Activated B cell treated with CpG ODN at 0.5 μM for 24 hours (primary cell): ENCODE data around the gene CAMSAP3. TPM values are rescaled to one million over a fixed set of nuclear protein-coding genes. Genes with fewer than 3 reads are reported as not detected.

Experiments
- ATAC-seq: fragments of 200-7000 bp; cut with Tn5 transposase; one replicate; pipeline ENCODE4 v1.10.0; 2021; ENCODE audit warnings: low read depth, mild to moderate bottlenecking, moderate library complexity
- CTCF ChIA-PET: fragments of 350-600 bp; sonication (Branson Sonifier 250); formaldehyde crosslinking; loops from one replicate; lab custom pipeline; 2021; ENCODE audit warnings: antibody characterized with exemption; lab: Charles Lee
- POLR2A ChIA-PET: fragments of 350-600 bp; sonication (Branson Sonifier 250); formaldehyde crosslinking; loops from one replicate; lab custom pipeline; 2021; ENCODE audit warnings: antibody characterized with exemption; lab: Charles Lee
- DNase-seq: peaks from one replicate; pipeline ENCODE4 v3.0.0; 2022
- H3K27ac Mint-ChIP-seq: one replicate; pipeline ENCODE4 v1.8.0; 2020; ENCODE audit warnings: mixed read lengths
- H3K27me3 Mint-ChIP-seq: one replicate; pipeline ENCODE4 v1.8.0; 2021; ENCODE audit warnings: mixed read lengths
- H3K36me3 Mint-ChIP-seq: one replicate; pipeline ENCODE4 v1.8.0; 2021; ENCODE audit warnings: low read depth, mixed read lengths
- H3K4me1 Mint-ChIP-seq: one replicate; pipeline ENCODE4 v1.8.0; 2021; ENCODE audit warnings: mixed read lengths
- H3K4me3 Mint-ChIP-seq: one replicate; pipeline ENCODE4 v1.8.0; 2020; ENCODE audit warnings: mild to moderate bottlenecking, mixed read lengths
- H3K9me3 Mint-ChIP-seq: one replicate; pipeline ENCODE4 v1.8.0; 2020; ENCODE audit warnings: mixed read lengths
- CTCF ChIP-seq: fragments of 200-600 bp; IDR thresholded peaks from one replicate; pipeline ENCODE4 v1.8.0; 2022; ENCODE audit warnings: antibody characterized with exemption, mild to moderate bottlenecking
- intact Hi-C: fragments of 100-400 bp; cut with micrococcal nuclease; formaldehyde crosslinking; loops from one replicate; pipeline ENCODE4 v1.15.1; 2024
- total RNA-seq: library from RNA; stranded (reverse); gene quantifications from 2 replicates; pipeline ENCODE4 v1.2.3, GENCODE V29; 2022

CAMSAP3 gene
- total RNA-seq, 1 donor from 2014 or later = 0.80 TPM

DNA sequence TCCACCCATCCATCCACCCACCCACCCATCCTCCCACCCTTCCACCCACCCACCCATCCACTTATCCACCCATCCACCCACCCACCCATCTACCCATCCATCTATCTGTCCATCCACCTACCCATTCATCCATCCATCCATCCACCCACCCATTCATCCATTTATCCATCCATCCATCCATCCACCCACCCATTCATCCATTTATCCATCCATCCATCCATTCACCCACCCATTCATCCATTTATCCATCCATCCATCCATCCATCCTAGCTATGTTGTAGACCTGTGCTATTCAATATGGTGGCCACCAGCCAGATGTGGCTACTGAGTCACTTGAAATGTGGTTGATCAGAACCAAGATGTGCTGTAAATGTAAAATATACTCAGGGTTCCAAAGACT is 5.1 kb downstream of the CAMSAP3 start:
- intact Hi-C loops = no loop called here
- no peaks in the 10 kb centered on the region for H3K36me3 Mint-ChIP-seq
- no peak for TF ChIP-seq CTCF
- no peak for DNase-seq
- no peak for ATAC-seq
- no peak overlapping the region for H3K4me3 Mint-ChIP-seq
- ChIA-PET POLR2A (no interaction called here), CTCF (no interaction called here)
- H3K9me3 Mint-ChIP-seq = no peaks in the 10 kb centered on the region
- no peak overlapping the region for H3K27ac Mint-ChIP-seq
- H3K27me3 Mint-ChIP-seq = peaks cover 30% of the 10 kb centered on the region
- peaks cover 6% of the 10 kb centered on the region for H3K4me1 Mint-ChIP-seq

GRCh38 chr19:7602240-7602934 is 6.7 kb downstream of the CAMSAP3 start:
- POLR2A ChIA-PET = no interaction called here
- no peak overlapping the region for H3K4me3 Mint-ChIP-seq
- ATAC-seq = no peak

GRCh38 chr19:7602935-7603497 is 7.4 kb downstream of the CAMSAP3 start:
- ATAC-seq (no peak), DNase-seq (no peak)
- ChIA-PET POLR2A (no interaction called here), CTCF (no interaction called here)
- H3K4me3 Mint-ChIP-seq = no peak overlapping the region
- no peaks in the 10 kb centered on the region for H3K9me3 Mint-ChIP-seq
- no peaks in the 10 kb centered on the region for H3K4me1 Mint-ChIP-seq
- H3K27me3 Mint-ChIP-seq = peaks cover 21% of the 10 kb centered on the region
- no peak overlapping the region for H3K27ac Mint-ChIP-seq
- intact Hi-C loops = no loop called here
- no peaks in the 10 kb centered on the region for H3K36me3 Mint-ChIP-seq
- no peak for TF ChIP-seq CTCF

More at GRCh38 chr19:7602240-7602934, 6.7 kb downstream of the CAMSAP3 start:
- TF ChIP-seq CTCF = no peak
- H3K27me3 Mint-ChIP-seq = peaks cover 27% of the 10 kb centered on the region
- no peak for DNase-seq
- intact Hi-C loops = no loop called here
- H3K4me1 Mint-ChIP-seq = no peaks in the 10 kb centered on the region
- CTCF ChIA-PET = no interaction called here
- no peak overlapping the region for H3K27ac Mint-ChIP-seq
- H3K9me3 Mint-ChIP-seq = no peaks in the 10 kb centered on the region
- H3K36me3 Mint-ChIP-seq = no peaks in the 10 kb centered on the region

DNA sequence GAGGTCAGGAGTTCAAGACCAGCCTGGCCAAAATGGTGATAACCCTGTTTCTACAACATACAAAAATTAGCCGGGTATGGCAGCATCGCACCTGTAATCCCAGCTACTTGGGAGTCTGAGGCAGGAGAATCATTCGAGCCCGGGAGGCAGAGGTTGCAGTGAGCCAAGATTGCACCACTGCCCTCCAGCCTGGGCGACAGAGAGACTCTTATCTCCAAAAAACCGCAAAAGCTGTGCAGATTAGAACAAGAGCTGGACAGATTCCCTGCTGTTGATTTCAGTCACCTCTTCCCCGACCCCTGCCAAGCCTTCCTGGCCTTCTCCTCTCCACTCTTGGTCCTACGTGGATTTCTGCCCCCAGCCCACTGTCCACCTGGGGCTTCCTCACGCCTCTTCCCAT is 8.3 kb downstream of the CAMSAP3 start:
- no peaks in the 10 kb centered on the region for H3K36me3 Mint-ChIP-seq
- intact Hi-C loops = no loop called here
- no peak overlapping the region for H3K4me3 Mint-ChIP-seq
- TF ChIP-seq CTCF = no peak
- peaks cover 13% of the 10 kb centered on the region for H3K27me3 Mint-ChIP-seq
- no peak overlapping the region for H3K27ac Mint-ChIP-seq
- H3K9me3 Mint-ChIP-seq = no peaks in the 10 kb centered on the region
- CTCF ChIA-PET = no interaction called here
- ATAC-seq (no peak), DNase-seq (no peak)
- POLR2A ChIA-PET = interaction anchor here (0.6 kb wide), 1 partner anchor 582 kb away, joined by 8 read pairs; no protein-coding TSS in a partner anchor
- H3K4me1 Mint-ChIP-seq = no peaks in the 10 kb centered on the region

- DNase-seq = no peak
- no peaks in the 10 kb centered on the region for H3K36me3 Mint-ChIP-seq
- ATAC-seq = peak; percentile 61
- no peak overlapping the region for H3K27ac Mint-ChIP-seq
- CTCF ChIA-PET = no interaction called here
- POLR2A ChIA-PET = interaction anchor here (0.5 to 0.6 kb wide), 2 partner anchors 53 to 485 kb away, joined by 4 to 6 read pairs; no protein-coding TSS in a partner anchor
- no peak for TF ChIP-seq CTCF
- H3K4me3 Mint-ChIP-seq = no peak overlapping the region
- peaks cover 13% of the 10 kb centered on the region for H3K27me3 Mint-ChIP-seq
- intact Hi-C loops = no loop called here
- no peaks in the 10 kb centered on the region for H3K4me1 Mint-ChIP-seq
- H3K9me3 Mint-ChIP-seq = no peaks in the 10 kb centered on the region
Measured at GRCh38 chr19:7605490-7606222, 10.0 kb downstream of the CAMSAP3 start.
